GM18867 (cell line): Measurements from ENCODE around the gene CWC27.

Experiments
- ATAC-seq: cut with Tn5 transposase; IDR thresholded peaks from one replicate; pipeline ENCODE4 v1.9.1; 2021; ENCODE audit warnings: mild to moderate bottlenecking, moderate library complexity; ENCODE audit not compliant: unreplicated experiment

The CWC27 gene

DNA sequence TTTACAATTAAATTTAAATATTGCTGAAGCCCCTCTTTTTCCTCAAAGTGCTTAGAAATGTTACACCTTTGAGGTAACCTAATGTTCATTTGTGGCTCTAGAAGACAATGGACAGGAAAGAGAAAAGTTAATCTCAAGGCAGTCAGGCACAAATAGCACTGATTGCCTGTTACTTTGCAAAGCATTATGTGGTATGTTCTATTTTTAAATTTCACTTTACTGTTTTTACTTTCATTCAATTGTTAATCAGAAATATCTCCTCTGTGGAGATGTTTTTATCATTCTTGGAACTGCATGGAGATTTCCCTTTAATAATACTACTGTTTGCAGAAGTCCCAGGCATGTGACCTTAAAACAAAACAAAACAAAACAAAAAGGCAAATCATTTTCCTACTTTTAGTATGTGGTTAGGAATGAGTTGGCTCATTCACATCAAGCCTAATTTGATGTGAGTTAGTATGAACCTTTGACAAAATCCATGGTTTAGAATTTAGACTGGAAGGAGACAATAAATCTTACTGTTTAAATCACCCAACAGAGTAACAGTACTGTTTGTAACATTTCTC is 67.5 kb downstream of the CWC27 start:
- ATAC-seq = no peak

DNA sequence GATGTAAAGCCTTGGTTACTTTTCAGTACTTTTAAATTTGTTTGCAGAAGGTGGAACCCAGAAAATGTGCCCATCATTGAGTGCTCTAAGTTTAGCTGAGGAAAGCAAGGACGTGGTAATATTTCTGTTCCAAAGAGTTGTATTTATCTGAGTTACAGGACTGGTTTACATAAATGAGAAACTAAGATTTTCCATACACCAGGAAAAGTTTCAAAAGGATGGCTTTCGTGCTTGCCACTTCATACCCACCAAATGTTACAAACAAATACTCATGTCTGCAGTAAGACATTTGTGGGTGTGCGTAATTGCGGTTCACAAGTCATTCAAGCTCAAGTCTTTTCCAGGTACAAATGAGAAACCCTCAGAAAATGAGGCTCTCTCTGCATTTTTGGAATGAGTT is 68.1 kb downstream of the CWC27 start:
- no peak for ATAC-seq

DNA sequence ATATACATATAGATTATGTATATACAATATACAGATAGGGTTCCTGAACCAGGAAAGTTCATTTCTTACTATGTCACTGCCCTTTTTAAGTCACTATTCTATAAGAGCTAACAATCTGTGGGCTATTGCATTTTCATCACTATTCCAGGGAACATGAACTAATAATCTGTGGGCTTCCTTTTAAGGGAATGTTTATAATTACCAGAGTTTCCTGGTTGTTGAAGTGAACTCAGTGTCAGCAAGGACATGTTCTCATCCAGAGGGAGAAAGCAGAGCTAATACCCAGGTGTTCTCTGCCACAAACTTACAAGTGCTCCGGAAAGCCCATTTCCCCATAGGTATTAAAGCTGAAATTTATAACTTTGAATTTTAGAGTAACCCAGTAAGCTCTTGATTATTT is 69.6 kb downstream of the CWC27 start:
- ATAC-seq = no peak

DNA sequence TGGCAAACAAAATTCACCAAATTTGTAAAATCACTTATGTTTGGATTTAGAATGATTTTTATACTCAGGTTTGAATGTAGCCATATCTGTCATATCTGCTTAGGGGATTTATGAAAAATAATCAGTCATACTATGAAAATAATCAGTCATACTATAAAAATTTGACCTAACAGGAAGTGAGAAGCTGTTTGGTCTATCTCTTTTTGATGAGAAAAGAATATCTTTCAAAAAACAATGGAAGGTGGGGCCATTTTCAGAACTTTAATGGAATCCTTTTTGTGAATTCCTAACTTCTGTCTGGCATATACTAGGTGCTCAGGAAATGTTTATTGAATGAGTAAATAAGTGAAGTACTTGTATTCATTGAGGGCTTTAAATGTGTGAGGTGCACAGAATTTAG is 70.1 kb downstream of the CWC27 start:
- ATAC-seq = no peak

DNA sequence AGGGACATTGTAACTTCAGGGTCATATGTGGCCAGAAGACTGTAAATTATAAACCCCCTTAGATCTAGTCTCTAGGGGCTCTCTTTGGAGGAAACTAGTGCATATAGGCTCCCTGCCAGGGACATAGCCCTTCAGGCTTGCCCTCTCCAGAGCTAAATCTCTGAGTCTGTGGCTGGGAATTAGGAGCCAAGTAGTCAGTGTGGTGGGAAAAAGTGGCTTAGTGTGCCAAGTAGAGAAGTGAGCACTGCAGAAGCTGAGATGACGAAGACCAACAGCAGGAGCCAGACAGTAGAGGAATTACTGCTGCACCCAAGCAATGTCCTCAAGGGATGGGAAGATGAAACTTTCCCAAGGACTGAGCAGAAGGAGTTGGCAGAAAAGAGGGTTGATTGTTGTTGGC is 71.2 kb downstream of the CWC27 start:
- no peak for ATAC-seq

DNA sequence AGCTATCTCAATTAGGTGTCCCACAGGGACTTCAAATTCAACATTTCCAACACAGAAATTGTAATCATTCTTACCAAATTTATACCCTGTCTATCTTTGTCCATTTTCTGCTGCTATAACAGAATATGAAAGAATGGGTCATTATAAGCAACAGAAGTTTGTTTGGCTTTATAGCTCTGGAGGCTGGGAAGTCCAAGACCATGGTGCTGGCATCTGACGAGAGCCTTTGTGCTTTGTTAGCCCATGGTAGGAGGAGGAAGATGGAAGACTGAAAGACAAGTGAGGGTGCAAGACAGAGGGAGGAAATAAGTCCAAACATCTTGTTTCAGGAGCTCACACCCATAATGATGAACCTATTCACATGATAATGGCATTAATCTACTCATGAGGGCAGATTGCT is 72.2 kb downstream of the CWC27 start:
- no peak for ATAC-seq

DNA sequence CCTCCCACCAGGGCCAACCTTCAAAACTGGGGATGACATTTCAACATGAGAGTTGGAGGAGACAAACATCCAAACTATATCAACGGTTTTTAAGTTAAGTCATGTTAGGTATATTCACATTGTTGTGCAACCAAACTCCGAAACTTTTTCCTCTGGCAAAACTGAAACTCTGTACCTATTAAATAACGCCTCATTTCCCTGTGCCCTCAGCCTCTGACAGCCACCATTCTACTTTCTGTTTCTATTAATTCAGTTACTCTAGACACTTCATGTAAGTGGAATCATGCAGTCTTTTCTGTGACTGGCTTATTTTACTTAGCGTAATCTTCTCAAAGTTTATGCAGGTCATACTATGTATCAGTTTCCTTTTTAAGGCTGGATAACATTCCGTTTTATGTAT is 85.0 kb downstream of the CWC27 start:
- no peak for ATAC-seq

DNA sequence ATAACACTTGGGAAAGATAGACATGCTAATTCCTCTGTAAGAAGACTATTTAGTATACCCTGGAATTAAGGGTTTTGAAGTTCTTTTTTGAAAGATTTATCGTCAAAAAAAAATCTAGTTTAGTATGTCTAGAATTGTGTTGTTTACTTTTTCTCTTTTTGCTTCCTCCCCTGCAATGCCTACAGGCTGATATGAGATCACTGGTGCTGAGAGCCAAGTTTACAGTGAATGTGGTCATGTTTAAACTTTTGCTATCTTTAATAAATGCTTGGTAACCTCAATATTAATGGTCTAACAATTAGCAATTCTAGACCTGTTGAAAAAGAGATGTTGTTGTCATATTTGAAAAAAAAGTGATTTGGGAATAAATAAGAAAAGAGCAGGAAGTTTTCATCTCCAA is 86.1 kb downstream of the CWC27 start:
- no peak for ATAC-seq

DNA sequence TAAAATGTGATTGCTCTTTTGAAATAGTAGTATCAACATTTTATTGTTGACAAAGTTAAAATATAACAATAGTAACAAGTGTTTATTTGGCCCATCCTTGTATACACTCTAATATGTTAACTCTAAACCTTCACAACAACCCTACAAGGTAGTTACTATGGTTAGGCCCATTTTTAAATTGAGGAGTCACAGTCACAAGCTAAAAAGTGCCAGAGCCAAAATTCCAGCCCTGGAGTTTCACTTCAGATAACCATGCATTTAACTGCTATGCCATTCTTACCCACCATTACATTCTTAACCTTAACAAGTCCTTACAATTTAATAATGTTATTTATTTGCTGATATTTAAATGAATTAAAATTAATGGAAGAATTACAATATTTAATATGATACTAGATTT is 91.2 kb downstream of the CWC27 start:
- ATAC-seq = no peak

DNA sequence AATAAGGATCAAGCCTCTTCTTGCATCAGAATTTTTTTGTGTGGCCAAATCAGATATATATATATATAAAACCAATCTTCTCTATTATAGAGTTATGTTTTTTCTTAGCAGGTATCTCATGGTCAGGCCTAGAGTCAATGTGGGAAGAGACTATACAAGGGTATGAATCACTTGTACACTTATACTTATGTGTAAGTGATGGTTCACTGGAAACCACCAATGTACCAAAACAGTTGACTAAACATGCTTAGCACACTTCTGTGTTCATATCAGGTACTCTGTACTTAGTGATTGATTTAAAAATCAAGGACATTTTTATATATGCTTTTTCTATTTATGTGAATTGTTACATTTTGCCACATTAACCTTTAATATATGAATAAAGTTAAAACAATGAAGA is 92.6 kb downstream of the CWC27 start:
- ATAC-seq = no peak

DNA sequence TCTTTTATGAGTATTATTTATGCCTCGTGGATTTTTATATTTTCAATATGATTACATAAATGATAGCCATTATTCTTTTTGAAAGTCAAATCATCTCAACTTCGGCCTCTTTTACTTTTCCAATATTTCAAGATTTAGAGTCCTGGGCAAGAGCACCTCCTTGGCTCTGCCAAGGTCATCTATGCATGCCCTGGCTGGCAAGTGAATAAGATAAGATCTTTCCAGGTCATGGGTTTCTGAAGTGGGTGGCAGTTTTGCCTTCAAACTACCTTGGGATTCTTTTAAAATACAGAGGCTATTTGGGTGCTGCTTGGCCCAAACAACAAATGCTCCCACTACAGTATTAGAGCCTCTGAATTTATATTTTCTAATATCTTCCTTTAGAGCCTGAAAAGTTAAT is 95.4 kb downstream of the CWC27 start:
- no peak for ATAC-seq

DNA sequence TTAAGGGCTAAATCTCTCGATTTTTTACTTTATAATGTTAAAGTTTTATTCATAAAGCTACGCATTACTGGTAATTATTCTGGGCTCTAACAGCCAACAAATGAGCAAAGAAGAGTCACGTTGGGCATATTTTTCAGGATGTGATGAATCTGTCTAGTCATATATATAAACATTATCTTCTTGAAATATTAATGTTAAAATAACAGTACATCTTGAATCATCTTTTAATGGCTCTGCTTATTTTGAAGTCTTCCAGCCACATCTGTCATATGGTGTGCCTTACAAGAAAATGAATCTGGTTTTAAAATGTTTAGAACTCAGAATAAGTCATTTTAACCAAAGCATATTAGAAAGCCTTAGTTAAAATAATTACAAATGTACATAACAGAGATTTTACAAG is 96.9 kb downstream of the CWC27 start:
- no peak for ATAC-seq

DNA sequence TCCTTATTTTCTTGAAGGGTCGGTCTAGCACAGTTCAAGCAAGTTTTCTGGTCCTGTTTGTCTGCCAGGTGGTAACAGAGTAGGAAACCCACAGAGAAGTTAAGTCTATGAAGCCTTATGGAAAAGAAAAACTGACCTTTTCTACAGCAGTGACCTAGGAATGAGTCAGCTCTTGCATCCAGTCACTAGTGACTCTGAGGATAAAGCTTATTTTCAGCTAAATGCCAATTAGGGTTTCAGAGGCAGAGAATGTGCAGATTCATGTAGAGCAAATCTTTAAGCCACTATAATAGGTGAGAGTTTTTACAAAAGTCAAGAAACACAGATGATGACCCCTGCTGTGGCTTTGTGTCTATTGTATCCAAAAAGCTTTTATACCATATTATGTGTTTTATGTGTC is 100.7 kb downstream of the CWC27 start:
- ATAC-seq = no peak

DNA sequence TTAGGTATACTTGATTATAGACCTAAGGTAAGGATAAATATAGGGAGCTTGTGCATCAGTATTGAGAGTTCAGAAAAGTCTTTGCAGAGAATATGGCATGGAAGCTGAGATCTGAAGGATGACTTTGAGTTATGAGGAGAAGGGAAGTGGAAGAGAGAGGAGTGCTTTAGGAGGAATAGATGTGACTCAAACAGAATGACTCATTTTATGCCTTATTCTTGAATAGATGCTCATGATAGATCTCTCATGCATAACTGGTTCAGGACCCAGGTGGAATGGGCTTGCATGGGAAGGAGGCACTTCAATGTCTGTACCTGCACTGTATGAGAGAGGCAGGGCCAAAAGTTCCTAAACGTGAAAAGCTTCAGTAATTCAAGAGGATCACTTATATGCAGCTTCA is 103.3 kb downstream of the CWC27 start:
- no peak for ATAC-seq

DNA sequence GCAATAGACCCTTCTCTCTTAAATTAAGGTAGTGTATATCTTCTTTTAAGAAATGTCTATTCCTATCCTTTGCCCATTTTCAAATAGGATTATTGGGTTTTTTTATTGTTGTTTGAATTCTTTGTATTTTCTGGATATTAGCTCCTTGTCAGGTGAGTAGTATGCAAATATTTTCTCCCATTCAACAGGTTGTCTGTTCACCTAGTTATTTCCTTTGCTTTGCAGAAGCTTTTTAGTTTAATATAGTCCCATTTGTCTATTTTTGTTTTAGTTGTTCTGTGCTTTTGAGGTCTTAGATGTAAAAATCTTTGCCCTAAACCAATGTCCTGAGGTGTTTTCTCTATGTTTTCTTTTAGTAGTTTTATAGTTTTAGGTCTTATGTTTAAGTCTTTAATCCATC is 104.7 kb downstream of the CWC27 start:
- ATAC-seq = no peak

DNA sequence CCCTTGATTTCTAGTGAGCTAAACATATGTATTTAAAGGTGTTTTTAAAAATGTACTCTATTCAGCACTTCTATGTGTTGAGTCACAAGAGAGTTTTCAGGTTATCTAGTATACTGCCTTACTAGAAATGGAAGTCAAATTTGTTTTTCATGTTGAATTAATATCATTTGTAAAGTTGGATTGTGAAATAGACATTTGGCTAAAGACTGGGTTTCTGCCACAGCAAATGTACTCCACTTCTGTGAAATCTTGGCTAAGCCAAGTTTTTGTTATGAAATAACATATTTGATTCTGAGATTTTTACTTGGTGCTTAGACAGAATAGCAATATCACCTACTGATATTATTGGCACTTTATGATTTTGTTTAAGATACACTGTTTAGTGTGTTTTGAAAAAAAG is 106.0 kb downstream of the CWC27 start:
- ATAC-seq = no peak

DNA sequence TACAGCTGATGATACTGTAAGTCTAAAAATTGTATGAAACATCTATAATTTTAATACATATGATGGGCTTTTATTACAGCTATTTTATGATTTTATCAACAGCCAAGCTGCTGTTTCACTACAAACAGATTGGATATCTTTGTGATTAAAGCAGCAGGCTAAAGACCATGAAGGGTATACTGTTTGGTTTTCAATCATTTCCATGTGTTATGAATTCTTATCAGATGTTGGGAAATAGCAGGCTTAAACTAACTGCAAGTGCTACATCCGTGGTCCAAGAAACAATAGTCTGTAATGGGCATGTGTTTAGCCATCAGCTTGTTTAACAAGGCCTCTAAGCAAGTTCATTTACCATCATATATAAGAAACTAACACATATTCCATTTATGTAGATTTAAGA is 107.5 kb downstream of the CWC27 start:
- ATAC-seq = no peak

DNA sequence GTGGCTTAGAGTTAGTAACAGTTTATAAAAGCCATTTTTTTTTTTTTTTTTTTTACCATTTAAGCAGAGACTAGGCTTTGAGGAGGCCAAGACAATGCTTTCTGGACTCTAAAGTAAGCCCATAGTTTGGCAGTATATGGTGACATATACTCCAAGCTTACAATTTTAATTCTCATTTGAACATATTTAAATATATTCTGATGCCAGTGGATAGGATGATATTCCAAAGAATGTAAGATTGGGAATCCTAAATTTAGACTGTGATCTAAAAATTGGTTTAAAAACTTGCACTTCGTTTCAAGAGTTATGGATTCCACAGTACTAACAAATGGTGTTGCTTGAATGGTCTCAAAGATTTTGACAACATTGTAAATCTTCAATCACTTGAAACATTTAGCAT is 112.1 kb downstream of the CWC27 start:
- no peak for ATAC-seq

DNA sequence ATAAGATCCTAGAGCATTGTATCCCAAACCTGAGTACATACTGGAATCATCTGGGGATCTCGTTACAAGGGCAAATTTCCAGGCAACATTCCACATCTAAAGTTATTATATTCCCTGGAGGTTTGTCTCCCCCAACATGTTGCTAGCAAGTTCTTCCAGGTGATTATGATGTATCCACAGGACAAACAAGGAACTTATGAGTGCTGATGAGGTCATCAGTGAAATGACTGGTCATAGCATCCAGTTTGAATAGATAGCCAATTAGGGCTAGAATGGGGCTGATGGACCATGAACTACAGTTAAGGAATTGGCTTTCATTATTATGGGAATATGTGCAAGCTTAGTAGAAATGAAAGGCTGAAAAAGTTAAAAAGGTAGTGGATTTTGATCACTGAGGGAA is 115.2 kb downstream of the CWC27 start:
- no peak for ATAC-seq

DNA sequence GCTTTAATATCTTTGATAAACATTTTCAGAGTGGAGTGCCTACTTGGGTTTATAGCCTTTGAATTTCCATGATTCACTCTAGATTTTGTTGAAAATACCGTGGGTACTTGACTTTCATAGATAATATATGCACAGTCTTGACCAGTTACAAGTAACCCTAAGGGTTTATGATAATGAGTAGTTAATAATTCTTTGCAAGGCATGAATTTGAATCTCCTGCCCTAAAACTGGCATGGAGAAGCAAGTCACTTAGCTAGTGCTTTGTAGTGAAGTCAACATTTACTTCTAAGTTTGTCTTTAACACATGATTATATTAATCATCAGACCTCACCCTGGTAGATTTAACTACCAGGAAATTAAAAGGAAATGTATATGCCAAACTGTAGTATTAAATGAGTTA is 115.8 kb downstream of the CWC27 start:
- ATAC-seq = no peak

DNA sequence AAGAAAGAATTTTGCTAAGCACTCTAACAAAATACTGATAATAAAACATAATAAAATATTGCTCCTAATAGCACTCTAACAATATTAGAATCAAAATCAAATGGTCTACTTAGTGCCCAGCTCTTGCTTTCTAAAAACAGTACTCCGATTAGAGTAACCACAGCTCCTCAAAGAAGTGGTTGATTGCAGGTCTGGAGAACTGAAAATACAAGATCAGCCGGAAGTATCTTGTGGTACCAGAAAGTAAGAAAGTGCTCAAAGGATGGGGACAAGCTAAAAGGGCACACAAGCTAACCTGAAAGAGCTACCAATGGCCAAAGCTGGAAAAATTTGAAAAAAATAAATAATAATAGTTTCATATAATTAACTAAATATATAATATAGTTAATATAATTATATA is 119.2 kb downstream of the CWC27 start:
- no peak for ATAC-seq

DNA sequence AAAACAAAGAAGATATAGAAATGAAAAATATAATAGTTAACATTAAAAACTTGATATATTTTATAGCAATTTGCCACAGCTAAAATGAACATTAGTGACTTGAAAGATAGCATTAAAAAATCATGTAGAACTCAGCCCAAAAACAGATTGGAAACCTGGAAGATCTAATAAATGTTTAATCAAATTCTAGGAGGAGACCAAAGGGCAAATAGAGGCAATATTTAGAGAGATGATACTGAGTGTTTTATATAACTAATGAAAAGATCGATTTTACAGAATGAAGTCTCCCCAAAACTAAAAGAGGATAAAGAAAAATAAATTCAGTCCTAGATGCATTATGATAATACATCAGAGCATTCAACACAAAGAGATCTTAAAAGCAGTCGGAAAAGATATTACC is 127.0 kb downstream of the CWC27 start:
- ATAC-seq = no peak

DNA sequence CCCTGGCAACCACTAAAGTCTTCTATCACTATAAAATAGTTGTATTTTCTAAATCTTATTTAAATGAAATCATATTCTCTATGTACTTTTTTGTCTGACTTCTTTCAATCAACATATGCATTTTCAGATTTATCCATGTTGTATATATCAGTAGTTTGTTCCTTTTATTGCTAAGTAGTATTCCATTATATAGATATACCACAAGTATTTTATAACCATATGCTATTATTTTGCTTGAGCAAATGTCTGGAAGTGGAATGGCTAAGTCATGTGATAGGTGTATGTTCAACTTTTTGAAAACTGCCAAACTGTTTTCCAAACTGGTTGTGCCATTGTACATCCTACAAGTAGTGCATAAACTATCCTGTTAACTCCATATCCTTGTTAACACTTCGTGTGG is 131.1 kb downstream of the CWC27 start:
- ATAC-seq = no peak

DNA sequence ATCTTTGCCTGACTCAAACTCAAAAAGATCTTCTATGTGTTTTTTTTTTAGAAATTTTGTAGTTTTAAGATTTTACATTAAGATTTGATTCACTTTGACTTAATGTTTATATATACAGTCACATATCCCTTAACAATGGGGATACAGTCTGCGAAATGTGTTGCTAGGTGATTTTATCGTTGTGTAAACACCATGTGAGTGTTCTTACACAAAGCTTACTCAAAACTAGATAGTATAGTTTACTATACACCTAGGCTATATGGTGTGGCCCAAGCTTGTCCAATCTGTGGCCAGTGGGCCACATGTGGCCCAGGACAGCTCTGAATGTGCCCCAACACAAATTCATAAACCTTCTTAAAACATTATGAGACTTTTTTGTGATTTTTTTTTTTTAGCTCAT is 131.9 kb downstream of the CWC27 start:
- no peak for ATAC-seq
